ENCODE results near the gene UBL5.

DNA sequence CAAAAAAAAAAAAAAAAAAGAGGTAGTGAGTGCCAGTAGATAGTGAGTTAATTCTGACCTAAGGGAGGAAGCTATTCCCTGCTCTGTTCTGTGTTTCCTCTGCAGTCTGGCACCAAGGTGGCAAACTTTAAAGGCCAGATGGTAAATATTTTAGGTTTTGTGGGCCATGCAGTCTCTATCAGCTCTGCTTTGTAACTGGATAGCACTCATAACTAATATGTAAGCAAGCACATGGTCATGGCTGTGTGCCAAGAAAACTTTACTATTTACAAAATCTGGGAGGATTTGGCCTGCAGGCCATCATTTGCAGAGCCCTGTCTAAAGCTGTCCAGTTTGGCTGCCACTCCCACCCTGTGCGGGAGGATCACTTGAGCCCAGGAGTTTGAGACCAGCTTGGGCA, 11.7 kb downstream of the UBL5 start:
- TF ChIP-seq, protein P1, sequence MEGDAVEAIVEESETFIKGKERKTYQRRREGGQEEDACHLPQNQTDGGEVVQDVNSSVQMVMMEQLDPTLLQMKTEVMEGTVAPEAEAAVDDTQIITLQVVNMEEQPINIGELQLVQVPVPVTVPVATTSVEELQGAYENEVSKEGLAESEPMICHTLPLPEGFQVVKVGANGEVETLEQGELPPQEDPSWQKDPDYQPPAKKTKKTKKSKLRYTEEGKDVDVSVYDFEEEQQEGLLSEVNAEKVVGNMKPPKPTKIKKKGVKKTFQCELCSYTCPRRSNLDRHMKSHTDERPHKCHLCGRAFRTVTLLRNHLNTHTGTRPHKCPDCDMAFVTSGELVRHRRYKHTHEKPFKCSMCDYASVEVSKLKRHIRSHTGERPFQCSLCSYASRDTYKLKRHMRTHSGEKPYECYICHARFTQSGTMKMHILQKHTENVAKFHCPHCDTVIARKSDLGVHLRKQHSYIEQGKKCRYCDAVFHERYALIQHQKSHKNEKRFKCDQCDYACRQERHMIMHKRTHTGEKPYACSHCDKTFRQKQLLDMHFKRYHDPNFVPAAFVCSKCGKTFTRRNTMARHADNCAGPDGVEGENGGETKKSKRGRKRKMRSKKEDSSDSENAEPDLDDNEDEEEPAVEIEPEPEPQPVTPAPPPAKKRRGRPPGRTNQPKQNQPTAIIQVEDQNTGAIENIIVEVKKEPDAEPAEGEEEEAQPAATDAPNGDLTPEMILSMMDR (conservative IDR thresholded peaks at IDR 0.05): no peak
- no peak for TF ChIP-seq EZH2 (IDR thresholded peaks at IDR 0.05; ENCODE audit: low read depth)
